Measurements from ENCODE around the gene ARHGAP10.

GRCh38 chr4:147776716-147777115, 44.8 kb downstream of the ARHGAP10 start:
- TF ChIP-seq CTCF (IDR thresholded peaks at IDR 0.05; ENCODE audit: low read depth, low read length, poor library complexity, severe bottlenecking) (no peak), EZH2phosphoT487 (IDR thresholded peaks at IDR 0.05; ENCODE audit: borderline replicate concordance, low read length) (no peak)
